Endothelial cell of umbilical vein (primary cell): Measurements from ENCODE around the gene DVL1. TPM values are rescaled to one million over a fixed set of nuclear protein-coding genes. Genes with fewer than 3 reads are reported as not detected.

Source experiments
- BruUV-seq: library from RNA; stranded (reverse); fragments of 400-500 nt; replicated peaks from 2 replicates; lab custom pipeline; 2021; lab: Mats Ljungman, UMichigan
- CTCF ChIA-PET: fragments of 300-600, 350-600 bp; sonication (Branson Sonifier 250); formaldehyde crosslinking; loops from one replicate; lab custom pipeline; 2021; ENCODE audit warnings: antibody characterized with exemption, inconsistent platforms; lab: Charles Lee
- POLR2A ChIA-PET: fragments of 300-600, 350-600 bp; sonication (Branson Sonifier 250); formaldehyde crosslinking; loops from one replicate; lab custom pipeline; 2021; ENCODE audit warnings: antibody characterized with exemption, inconsistent platforms; lab: Charles Lee
- DNase-seq: peaks from one replicate; pipeline ENCODE4 v3.0.0-alpha.2; 2011; ENCODE audit warnings: low read depth, low spot score
- FAIRE-seq: peaks from 2 replicates; lab custom pipeline; 2011; peaks lifted over from hg19 to GRCh38; lab: Jason Lieb, UNC
- H2AFZ ChIP-seq: 2 replicates; pipeline ENCODE4 v1.6.0; 2012; ENCODE audit warnings: low read depth, low read length, control low read depth, inconsistent platforms
- H3K27ac ChIP-seq: 2 replicates; pipeline ENCODE4 v1.5.1; 2011; ENCODE audit warnings: low read depth, mild to moderate bottlenecking, control low read depth, low read length, moderate library complexity; ENCODE audit not compliant: insufficient read depth
- H3K27me3 ChIP-seq, 2 experiments: 2 replicates each; pipeline versions ENCODE4 v1.6.0 to v1.6.1; 2011; ENCODE audit warnings: low read length in 2 of 2, mixed read lengths in 1 of 2; ENCODE audit not compliant: control insufficient read depth in 2 of 2, insufficient read depth in 2 of 2
- H3K36me3 ChIP-seq, 2 experiments: 2 replicates in 1 of 2; 3 replicates in 1 of 2; pipeline ENCODE4 v1.5.1; 2011; ENCODE audit warnings: low read length in 2 of 2, mild to moderate bottlenecking in 1 of 2, moderate library complexity in 1 of 2; ENCODE audit not compliant: control insufficient read depth in 2 of 2, insufficient read depth in 2 of 2; ENCODE audit errors: extremely low read depth in 1 of 2
- H3K4me1 ChIP-seq: 3 replicates; pipeline ENCODE4 v1.5.1; 2011; ENCODE audit warnings: mild to moderate bottlenecking, low read length; ENCODE audit not compliant: control insufficient read depth, insufficient read depth; ENCODE audit errors: extremely low read depth
- H3K4me2 ChIP-seq: 2 replicates; pipeline ENCODE4 v1.6.1; 2011; ENCODE audit warnings: low read length, control low read depth, mixed read lengths; ENCODE audit not compliant: insufficient read depth
- H3K4me3 ChIP-seq, 3 experiments: fragments of 200-600 bp in 1 of 3; sonication (generic), shearing (Covaris generic) in 1 of 3; replicated peaks in 1 of 3; 2 replicates each; pipeline ENCODE4 v1.5.1; 2011 to 2016; ENCODE audit warnings: control low read depth in 3 of 3, low read length in 3 of 3, mild to moderate bottlenecking in 2 of 3, inconsistent platforms in 1 of 3, low read depth in 1 of 3, moderate library complexity in 1 of 3; ENCODE audit not compliant: insufficient read depth in 1 of 3
- H3K79me2 ChIP-seq: 2 replicates; pipeline ENCODE4 v1.6.0; 2012; ENCODE audit warnings: low read length, inconsistent platforms; ENCODE audit not compliant: control insufficient read depth, insufficient read depth
- H3K9ac ChIP-seq: replicated peaks from 2 replicates; pipeline ENCODE3; 2011; ENCODE audit warnings: low read length, control low read depth; ENCODE audit not compliant: insufficient read depth; ENCODE audit errors: extremely low read depth
- H3K9me1 ChIP-seq: replicated peaks from 3 replicates; pipeline ENCODE4 v1.6.0; 2011; ENCODE audit warnings: mild to moderate bottlenecking, low read length; ENCODE audit not compliant: control insufficient read depth, insufficient read depth; ENCODE audit errors: extremely low read depth
- H3K9me3 ChIP-seq: replicated peaks from 2 replicates; pipeline ENCODE4 v1.5.1; 2012; ENCODE audit warnings: low read length, inconsistent platforms; ENCODE audit not compliant: control insufficient read depth, insufficient read depth
- H4K20me1 ChIP-seq: replicated peaks from 2 replicates; pipeline ENCODE3; 2011; ENCODE audit warnings: mild to moderate bottlenecking, low read length; ENCODE audit not compliant: control insufficient read depth, insufficient read depth; ENCODE audit errors: extremely low read depth
- CTCF ChIP-seq, 2 donors: IDR thresholded peaks; 1 replicate in 1 of 2; 2 replicates in 1 of 2; pipeline ENCODE4 v1.5.1; 2011; ENCODE audit warnings: low read length in 2 of 2, mild to moderate bottlenecking in 2 of 2, moderate library complexity in 2 of 2, control low read depth in 1 of 2, inconsistent platforms in 1 of 2, low read depth in 1 of 2; ENCODE audit not compliant: insufficient read depth in 1 of 2; ENCODE audit errors: extremely low read depth in 1 of 2
- EZH2 ChIP-seq: IDR thresholded peaks from 2 replicates; pipeline ENCODE4 v1.6.1; 2012; ENCODE audit warnings: borderline replicate concordance, low read depth, mild to moderate bottlenecking, moderate library complexity, low read length, inconsistent platforms; ENCODE audit not compliant: severe bottlenecking
- FOS ChIP-seq: IDR thresholded peaks from 2 replicates; pipeline ENCODE4 v1.6.1; 2011; ENCODE audit warnings: mild to moderate bottlenecking, low read length, moderate library complexity, borderline replicate concordance; ENCODE audit not compliant: insufficient read depth
- GATA2 ChIP-seq: IDR thresholded peaks from 2 replicates; pipeline ENCODE4 v1.7.0; 2011; ENCODE audit warnings: low read depth, mild to moderate bottlenecking, moderate library complexity, mixed read lengths, low read length; ENCODE audit not compliant: insufficient read length, insufficient read depth
- JUN ChIP-seq: IDR thresholded peaks from 2 replicates; pipeline ENCODE4 v1.6.1; 2011; ENCODE audit warnings: borderline replicate concordance, low read depth; ENCODE audit not compliant: insufficient read length, insufficient read depth
- MAX ChIP-seq: IDR thresholded peaks from 2 replicates; pipeline ENCODE4 v1.6.1; 2011; ENCODE audit not compliant: insufficient read depth, insufficient read length
- MYC ChIP-seq: IDR thresholded peaks from one replicate; pipeline ENCODE4 v1.6.1; 2011; ENCODE audit warnings: mild to moderate bottlenecking, low read depth, low read length
- POLR2A ChIP-seq: IDR thresholded peaks from 2 replicates; pipeline ENCODE4 v1.6.1; 2012; ENCODE audit warnings: low read depth, mild to moderate bottlenecking, control low read depth, low read length
- POLR2AphosphoS5 ChIP-seq: IDR thresholded peaks from 2 replicates; pipeline ENCODE4 v1.6.1; 2012; ENCODE audit warnings: low read depth, mild to moderate bottlenecking, control low read depth, low read length, moderate library complexity; ENCODE audit not compliant: insufficient read depth
- dilution Hi-C: fragments of 300-500 bp; cut with MboI; formaldehyde crosslinking; loops from one replicate; pipeline ENCODE4 v1.15.0; 2019; ENCODE audit warnings: low sequenced_read_pairs; ENCODE audit not compliant: extremely low pct_ligation_motif_present
- intact Hi-C: fragments of 100-400 bp; cut with micrococcal nuclease; formaldehyde crosslinking; loops from one replicate; pipeline ENCODE4 v1.10.0; 2022
- polyA plus RNA-seq, 4 experiments: library from polyadenylated mRNA; depleted of rRNA in 3 of 4; stranded (reverse) in 3 of 4; unstranded in 1 of 4; fragments of >200 nt; gene quantifications; 2 replicates each; pipeline versions ENCODE4 v1.2.1 to v1.2.3, GENCODE V29; 2011 to 2012; ENCODE audit warnings: missing spikeins in 1 of 4
- total RNA-seq: library from RNA; stranded (reverse); gene quantifications from 2 replicates; pipeline ENCODE4 v1.2.3, GENCODE V29; 2021

The DVL1 gene
- total and polyA plus RNA-seq, 2 donors (not counting 3 experiments of a cell fraction or from before 2014, with no cell fraction given), result 26.8 to 36.5 TPM

- Histone ChIP-seq H3K36me3 (peaks cover 0 to 44% of the 10 kb centered on the region in 2 experiments), H2AFZ (no peak overlapping the region), H3K9me1 (no peaks in the 10 kb centered on the region), H3K9ac (no peak overlapping the region), H4K20me1 (no peaks in the 10 kb centered on the region), H3K4me3 (no peak overlapping the region), H3K79me2 (peaks cover 1% of the 10 kb centered on the region), H3K4me2 (no peak overlapping the region), H3K27me3 (no peaks in the 10 kb centered on the region), H3K27ac (no peak overlapping the region), H3K9me3 (no peaks in the 10 kb centered on the region), H3K4me1 (peaks cover 3% of the 10 kb centered on the region)
- DNase-seq (no peak), FAIRE-seq (no peak)
- TF ChIP-seq EZH2, result no peak
- TF ChIP-seq POLR2AphosphoS5, result no peak
- TF ChIP-seq CTCF (IDR thresholded peaks at IDR 0.05; ENCODE audit: extremely low read depth in 1 of 2, insufficient read depth in 1 of 2, low read depth in 1 of 2, low read length in 2 of 2), result no peak
- no peak for TF ChIP-seq MAX
- TF ChIP-seq MYC, result no peak
- no peak for TF ChIP-seq FOS
- no peak for TF ChIP-seq JUN
- no peak for TF ChIP-seq POLR2A
- no peak for TF ChIP-seq GATA2
- dilution Hi-C loops, result no loop called here
- intact Hi-C loops, result no loop called here
- BruUV-seq, result no TSS peak
- ChIA-PET POLR2A (interaction anchor here (0.5 kb wide), 1 partner anchor 81 kb away, joined by 3 read pairs; no protein-coding TSS in a partner anchor), CTCF (no interaction called here)
Observed at GRCh38 chr1:1314237-1314586, 35.0 kb downstream of the DVL1 start.
